ENCODE data around the gene CPAMD8. TPM values are rescaled to one million over a fixed set of nuclear protein-coding genes. Genes with fewer than 3 reads are reported as not detected.

Gene CPAMD8
- total and polyA plus RNA-seq, 2 of the 8 experiments (the other 6 are each of a cell fraction or from before 2014, with no cell fraction given), result 6.1 to 9.2 TPM

DNA sequence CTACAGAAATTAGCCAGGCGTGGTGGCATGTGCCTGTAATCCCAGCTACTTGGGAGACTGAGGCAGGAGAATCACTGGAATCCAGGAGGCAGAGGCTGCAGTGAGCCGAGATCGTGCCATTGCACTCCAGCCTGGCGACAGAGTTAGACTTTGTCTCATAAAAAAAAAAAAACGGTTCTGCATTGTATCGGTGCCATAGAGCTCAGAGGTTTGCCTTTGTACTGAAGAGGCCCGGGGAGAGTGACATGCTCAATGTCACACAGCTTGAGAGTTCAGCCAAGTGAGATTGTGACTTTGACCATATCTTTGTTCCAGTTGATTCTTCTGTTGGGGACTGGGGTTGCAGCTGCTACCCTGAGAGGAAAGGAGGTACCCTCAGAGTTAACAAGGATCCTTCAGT lies 44.3 kb upstream of the CPAMD8 start:
- Histone ChIP-seq H2BK12ac (ENCODE audit: low read depth, low read length) (no peak overlapping the region), H4K8ac (ENCODE audit: extremely low read depth, insufficient read depth, low read length) (no peak overlapping the region), H3K27me3 (replicated peaks in 1 of 4; ENCODE audit: control insufficient read depth in 3 of 4, extremely low read depth in 1 of 4, insufficient read depth in 3 of 4, low read length in 3 of 4) (no peaks in the 10 kb centered on the region), H2BK5ac (ENCODE audit: low read depth, low read length) (no peak overlapping the region), H3K4ac (replicated peaks; ENCODE audit: insufficient read length, low read depth, low read length) (no peak overlapping the region), H3K9ac (replicated peaks in 1 of 4; ENCODE audit: extremely low read depth in 1 of 4, low read depth in 3 of 4, low read length in 3 of 4) (no peak overlapping the region), H3K79me2 (ENCODE audit: control insufficient read depth in 1 of 2, insufficient read depth in 2 of 2, low read length in 2 of 2) (peaks cover 0 to 23% of the 10 kb centered on the region in 2 experiments; a peak in 2 of 4 replicates), H2BK120ac (replicated peaks; ENCODE audit: low read depth, low read length) (no peak overlapping the region), H2AFZ (ENCODE audit: low read length) (no peak overlapping the region), H3K27ac (ENCODE audit: low read depth, low read length) (no peak overlapping the region), H3K4me3 (ENCODE audit: extremely low read depth in 1 of 4, insufficient read depth in 2 of 4, low read depth in 3 of 4, low read length in 4 of 4) (no peak overlapping the region), H2AK5ac (ENCODE audit: low read depth, low read length) (no peak overlapping the region), H2BK15ac (ENCODE audit: low read length) (no peak overlapping the region), H3K14ac (ENCODE audit: insufficient read length) (no peak overlapping the region), H4K91ac (replicated peaks; ENCODE audit: insufficient read length, low read length) (no peak overlapping the region), H3K23me2 (ENCODE audit: low read depth, low read length) (peaks cover 11% of the 10 kb centered on the region), H3K9me3 (ENCODE audit: insufficient read depth in 2 of 2, low read depth in 1 of 2, low read length in 1 of 2) (no peaks in the 10 kb centered on the region), H4K20me1 (replicated peaks in 1 of 2; ENCODE audit: control insufficient read depth in 1 of 2, insufficient read depth in 2 of 2, low read length in 2 of 2) (peaks cover 16 to 22% of the 10 kb centered on the region in 2 experiments), H3K56ac (replicated peaks; ENCODE audit: insufficient read length, low read depth, low read length) (no peak overlapping the region), H3K36me3 (ENCODE audit: control insufficient read depth in 2 of 4, insufficient read depth in 4 of 4, low read length in 3 of 4) (peaks cover 3 to 31% (median 12%) of the 10 kb centered on the region in 4 experiments; a peak in 6 of 8 replicates), H3K18ac (ENCODE audit: extremely low read depth, low read length) (no peak overlapping the region), H3K23ac (ENCODE audit: insufficient read length) (no peak overlapping the region), H3K4me2 (ENCODE audit: insufficient read depth in 1 of 2, low read depth in 2 of 2, low read length in 2 of 2) (no peak overlapping the region), H3K4me1 (replicated peaks in 1 of 4; ENCODE audit: control insufficient read depth in 3 of 4, insufficient read depth in 4 of 4, low read length in 3 of 4) (peaks cover 0 to 10% (median 7%) of the 10 kb centered on the region in 4 experiments; a peak in 6 of 7 replicates), H4K5ac (ENCODE audit: insufficient read length, low read depth, low read length) (no peak overlapping the region), H3K79me1 (ENCODE audit: low read depth, low read length) (peaks cover 13% of the 10 kb centered on the region; the same call in 1 of the 2 replicates), H2BK20ac (ENCODE audit: low read length) (no peak overlapping the region)
- no peak for FAIRE-seq
- no peak for DNase-seq (ENCODE audit: low read depth in 1 of 2, low spot score in 2 of 2)
- 81% methylated on average over 7 of the region's 7 CpGs; no CpG with 5 or more reads in 1 of the 2 experiments for WGBS, 2 experiments (ENCODE audit: extremely low coverage in 1 of 2, insufficient coverage in 1 of 2, insufficient read length in 1 of 2, insufficient replicate concordance in 2 of 2, low coverage in 1 of 2, low lambda C conversion rate in 2 of 2, missing lambda C conversion rate in 1 of 2)
- ChIA-PET CTCF (ENCODE audit: partially characterized antibody) (interaction anchor here (0.6 kb wide), 2 partner anchors 18 to 301 kb away, joined by 3 read pairs; no protein-coding TSS in a partner anchor), POLR2A (ENCODE audit: partially characterized antibody) (no interaction called here)
- TF ChIP-seq TEAD4 (IDR thresholded peaks at IDR 0.05; ENCODE audit: low read depth, low read length) (no peak), HDAC6 (IDR thresholded peaks at IDR 0.05; ENCODE audit: low read depth, low read length) (no peak), GTF2F1 (IDR thresholded peaks at IDR 0.05; ENCODE audit: borderline replicate concordance, low read depth, low read length) (no peak), JUND (IDR thresholded peaks at IDR 0.05; ENCODE audit: low read length) (no peak), TCF12 (IDR thresholded peaks at IDR 0.05; ENCODE audit: low read depth, low read length) (no peak)
- TF ChIP-seq, protein P1, sequence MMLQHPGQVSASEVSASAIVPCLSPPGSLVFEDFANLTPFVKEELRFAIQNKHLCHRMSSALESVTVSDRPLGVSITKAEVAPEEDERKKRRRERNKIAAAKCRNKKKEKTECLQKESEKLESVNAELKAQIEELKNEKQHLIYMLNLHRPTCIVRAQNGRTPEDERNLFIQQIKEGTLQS (IDR thresholded peaks at IDR 0.05; ENCODE audit: insufficient read depth, low read depth, low read length), result no peak

Measured in H1 (cell line).